ENCODE results near the gene SLC25A3. TPM values are rescaled to one million over a fixed set of nuclear protein-coding genes. Genes with fewer than 3 reads are reported as not detected.
A peak's percentile ranks its signal among the peaks of the same experiment; 100 is the strongest.

Gene SLC25A3
- total and polyA plus RNA-seq, 2 of the 13 experiments (the other 11 are each of a cell fraction or from before 2014, with no cell fraction given): 292 to 829 TPM

DNA sequence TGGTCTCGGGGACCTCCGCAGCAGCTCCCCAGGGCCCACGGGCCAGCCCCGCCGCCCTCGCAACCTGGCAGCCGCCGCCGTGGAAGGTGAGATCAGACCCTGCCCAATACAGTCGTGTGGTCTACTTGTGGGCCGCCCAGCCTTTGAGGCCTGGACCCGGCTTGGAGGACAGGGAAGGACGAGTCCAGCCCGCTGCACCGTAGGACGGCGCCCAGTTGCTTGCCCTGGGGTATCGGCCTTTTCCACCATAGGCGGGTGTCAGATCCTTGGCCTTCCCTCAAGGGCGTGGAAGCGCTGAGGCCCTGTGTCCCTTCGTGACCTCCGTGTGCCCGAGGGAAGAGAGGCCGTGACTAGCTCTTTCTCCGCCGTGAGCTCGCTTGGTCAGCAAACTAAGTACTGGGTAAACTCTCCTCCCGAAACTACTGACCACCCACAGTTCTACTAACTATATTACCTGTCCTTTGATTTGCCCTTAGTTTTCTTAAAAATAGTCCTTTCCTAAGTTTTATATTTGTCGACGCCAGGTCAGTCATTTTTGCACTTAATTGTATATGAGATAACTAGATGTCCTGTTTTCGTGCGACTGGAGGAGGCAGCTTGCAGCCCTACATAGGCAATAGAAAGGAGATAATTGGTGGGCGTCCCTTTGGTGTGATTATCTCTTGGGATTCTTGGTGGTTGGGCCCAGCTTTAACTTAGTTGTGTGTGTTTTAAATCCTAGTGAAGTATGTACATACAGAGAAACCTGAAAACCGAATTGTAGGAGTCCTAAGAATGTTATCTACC lies 757 bp downstream of the SLC25A3 start (continued):
- TF ChIP-seq SIX1 (CRISPR knock-in tag; IDR thresholded peaks at IDR 0.05; ENCODE audit: borderline replicate concordance) (no peak), ZNF274 (CRISPR knock-in tag; IDR thresholded peaks at IDR 0.05) (0 out of 2 replicates have a peak, but pooled peaks have one; percentile 7), ZBTB7A (CRISPR knock-in tag; IDR thresholded peaks at IDR 0.05) (peak; percentile 52; the same call in 1 of the 2 replicates), ZNF280B (CRISPR knock-in tag; IDR thresholded peaks at IDR 0.05; ENCODE audit: borderline replicate concordance) (0 out of 2 replicates have a peak, but pooled peaks have one; percentile 16), SALL1 (CRISPR knock-in tag; IDR thresholded peaks at IDR 0.05) (no peak), NFE2L2 (IDR thresholded peaks at IDR 0.05; ENCODE audit: low read length) (no peak), SRSF1 (optimal IDR thresholded peaks at IDR 0.05; ENCODE audit: low read depth, low read length) (peak; percentile 26), TBX2 (CRISPR knock-in tag; IDR thresholded peaks at IDR 0.05; ENCODE audit: borderline replicate concordance) (peak; percentile 48; the same call in 1 of the 2 replicates), SMAD3 (CRISPR knock-in tag; IDR thresholded peaks at IDR 0.05) (0 out of 2 replicates have a peak, but pooled peaks have one; percentile 22), ZBTB40 (IDR thresholded peaks at IDR 0.05) (no peak), ZBTB40 (CRISPR knock-in tag; IDR thresholded peaks at IDR 0.05) (peak; percentile 73), TOE1 (CRISPR knock-in tag; IDR thresholded peaks at IDR 0.05) (no peak), ARID4A (CRISPR knock-in tag; IDR thresholded peaks at IDR 0.05; ENCODE audit: borderline replicate concordance) (0 out of 2 replicates have a peak, but pooled peaks have one; percentile 58)

All from HepG2 (cell line).